Stimulated activated CD8-positive, alpha-beta memory T cell treated with anti-CD3 and anti-CD28 coated beads, Interleukin-4, amount 100 ng/mL, for 4 hours (primary cell): ENCODE measurements around the gene CORIN.
"Not testable (repeated sequence)": the region's sequence is repeated elsewhere in the genome, so short reads cannot be mapped to it uniquely, and the experiment has no call there.

Source experiments
- DNase-seq, 2 donors: peaks; one replicate each; pipeline ENCODE4 v3.0.0-alpha.2; 2020; ENCODE audit warnings: low read depth in 2 of 2, low spot score in 1 of 2

The CORIN gene

DNA sequence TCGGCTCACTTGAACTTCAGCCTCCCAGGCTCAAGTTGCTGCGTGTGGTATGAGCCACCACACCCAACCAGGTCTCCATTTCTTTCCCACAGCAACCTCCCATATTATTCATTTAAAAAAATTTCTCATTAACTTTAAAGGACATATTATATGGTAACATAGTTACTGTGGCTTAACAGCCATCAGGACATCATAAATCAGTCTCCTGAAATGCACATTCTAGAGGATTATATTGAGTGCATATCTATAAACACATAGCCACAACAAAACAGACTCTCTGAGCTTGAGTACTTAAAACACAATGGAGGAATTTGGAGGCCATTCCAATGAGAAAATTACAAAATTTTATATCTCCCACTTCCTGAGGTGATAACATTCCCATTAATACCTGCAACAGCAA lies 61.5 kb downstream of the CORIN start:
- no peak for DNase-seq

DNA sequence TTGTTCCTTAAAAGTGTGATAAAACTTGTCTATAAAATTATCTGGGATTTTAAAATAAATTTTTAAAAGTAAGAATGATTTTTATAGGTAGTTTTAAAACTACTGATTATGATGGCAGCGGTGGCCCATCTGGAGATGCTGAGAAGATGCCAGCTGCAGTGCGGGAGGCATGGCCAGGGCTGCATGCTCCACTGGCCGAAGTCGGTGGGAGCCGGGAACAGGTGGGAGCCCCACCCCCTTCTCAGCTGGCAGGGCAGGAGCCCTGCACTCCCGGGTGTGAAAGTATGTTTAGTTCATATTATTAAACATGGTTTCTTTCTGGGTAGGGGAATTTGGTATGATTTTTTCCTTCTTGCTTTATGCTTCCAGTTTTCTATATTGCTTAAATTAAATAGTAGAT lies 63.8 kb downstream of the CORIN start:
- DNase-seq = no peak

DNA sequence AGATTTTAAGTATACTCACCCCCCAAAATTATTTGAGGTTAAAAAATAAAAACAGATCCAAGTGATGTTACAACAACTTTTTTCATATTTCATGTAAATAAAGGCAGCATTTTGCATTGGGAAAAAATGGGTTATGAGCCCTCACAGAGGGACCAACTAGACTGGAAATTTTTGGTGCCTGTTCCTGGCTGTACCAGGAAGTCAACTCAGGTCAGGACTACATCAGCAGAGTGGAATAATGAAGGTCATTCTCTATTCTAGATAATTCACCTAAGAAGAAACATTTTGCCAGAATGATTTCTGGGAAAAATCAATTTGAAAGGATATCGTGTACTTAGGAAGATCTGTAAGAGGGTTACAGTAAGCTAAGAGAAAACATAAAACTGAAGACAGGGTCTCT lies 66.8 kb downstream of the CORIN start:
- no peak for DNase-seq

DNA sequence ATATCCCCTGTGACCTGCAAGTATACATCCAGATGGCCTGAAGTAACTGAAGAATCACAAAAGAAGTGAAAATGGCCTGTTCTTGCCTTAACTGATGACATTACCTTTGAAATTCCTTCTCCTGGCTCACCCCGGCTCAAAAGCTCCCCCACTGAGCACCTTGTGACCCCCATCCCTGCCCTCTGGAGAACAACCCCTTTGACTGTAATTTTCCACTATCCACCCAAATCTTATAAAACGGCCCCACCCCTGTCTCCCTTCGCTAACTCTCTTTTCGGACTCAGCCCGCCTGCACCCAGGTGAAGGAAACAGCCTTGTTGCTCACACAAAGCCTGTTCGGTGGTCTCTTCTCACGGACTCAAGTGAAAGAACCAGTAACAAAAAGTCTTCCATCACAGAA lies 69.9 kb downstream of the CORIN start:
- not testable (repeated sequence) for DNase-seq

DNA sequence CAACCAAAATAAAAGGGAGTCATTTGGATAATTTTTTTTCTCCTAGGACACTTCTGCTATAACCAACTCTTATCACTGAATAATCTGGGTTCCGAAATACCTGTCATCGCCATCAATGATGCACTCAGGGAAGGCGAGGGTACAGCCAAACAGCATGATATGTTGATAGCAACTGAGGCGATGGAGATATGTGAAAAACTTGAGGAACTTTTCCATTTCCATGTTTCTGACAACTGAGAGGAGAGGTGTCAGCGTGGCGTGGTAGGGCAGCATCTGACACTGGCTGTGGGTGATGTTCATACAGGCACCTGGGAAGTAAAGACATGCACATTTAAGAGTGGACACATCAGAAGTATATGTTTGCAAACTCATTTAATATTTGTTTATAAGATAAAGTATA lies 74.6 kb downstream of the CORIN start:
- DNase-seq = no peak

DNA sequence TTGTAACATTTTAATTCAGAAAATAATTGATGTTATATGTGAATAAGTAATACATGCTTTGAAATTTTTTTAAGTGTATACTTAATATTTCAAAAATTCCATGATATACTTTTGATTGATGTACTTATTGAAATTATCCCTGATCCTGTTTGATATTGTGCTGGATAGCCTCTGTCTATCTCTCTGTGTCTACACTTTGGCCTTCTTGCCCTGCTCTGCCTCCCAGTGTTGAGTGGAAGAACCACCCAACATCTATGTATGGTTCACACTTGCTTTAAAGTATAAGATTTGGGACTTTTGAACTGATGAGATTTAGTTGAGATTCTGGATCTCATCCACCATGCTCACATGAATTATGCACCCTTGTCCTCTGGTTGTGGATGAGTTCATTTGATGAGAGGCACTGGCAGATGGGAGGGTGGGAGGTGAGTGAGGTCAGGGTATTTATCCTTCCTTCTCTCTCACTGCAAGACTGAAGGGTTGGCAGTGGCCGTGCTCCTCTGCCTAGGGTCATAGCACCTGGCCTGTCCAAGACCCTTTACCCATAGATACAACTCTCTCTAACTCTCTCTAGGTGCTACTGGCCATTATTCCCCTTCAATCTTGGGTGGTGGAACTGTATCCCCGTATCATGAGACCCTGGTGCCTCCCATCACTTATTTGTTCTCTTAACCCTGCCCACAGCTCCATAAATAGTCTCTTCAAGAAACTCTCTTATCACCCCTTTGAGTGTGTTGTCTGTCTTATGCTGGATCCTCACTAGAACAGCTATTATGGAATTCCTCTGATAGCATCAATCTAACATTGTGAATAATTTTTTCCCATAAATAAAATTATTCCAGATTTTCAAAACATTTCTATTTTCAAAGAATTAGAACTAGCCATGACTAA lies 75.2 kb downstream of the CORIN start:
- DNase-seq = no peak

DNA sequence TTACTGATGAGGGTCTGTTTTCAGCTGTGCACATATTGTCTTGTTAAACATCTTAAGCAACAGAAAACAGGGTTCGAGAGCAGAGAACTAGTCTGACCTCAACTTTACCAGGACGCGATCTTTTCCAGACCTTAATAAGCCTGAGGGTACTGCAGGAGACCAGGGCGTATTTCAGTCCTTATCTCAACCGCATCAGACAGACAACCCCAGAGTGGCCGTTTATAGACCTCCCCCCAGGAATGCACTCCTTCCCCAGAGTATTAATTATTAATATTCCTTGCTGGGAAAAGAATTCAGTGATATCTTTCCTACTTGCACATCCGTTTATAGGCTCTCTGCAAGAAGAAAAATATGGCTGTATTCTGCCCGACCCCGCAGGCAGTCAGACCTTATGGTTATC lies 84.6 kb downstream of the CORIN start:
- DNase-seq = not testable (repeated sequence)

DNA sequence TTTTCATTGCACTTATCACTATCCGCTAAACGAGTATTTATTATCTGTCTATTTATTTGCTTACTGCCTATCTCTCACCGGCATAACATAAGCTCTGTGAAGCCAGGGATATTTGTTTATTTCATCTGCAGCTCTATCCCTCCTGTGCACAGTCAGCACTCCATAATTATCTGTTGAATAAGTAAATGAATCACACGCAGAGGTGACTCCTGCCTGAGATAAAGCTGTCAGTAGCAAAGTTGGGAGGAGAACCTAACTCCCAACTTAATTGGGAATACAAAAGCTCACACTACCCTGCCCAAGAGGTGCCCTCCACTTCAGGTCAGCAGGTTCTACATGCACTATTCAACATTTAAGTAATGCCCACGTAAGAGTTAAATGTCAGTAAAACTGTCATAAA lies 85.7 kb downstream of the CORIN start:
- no peak for DNase-seq

DNA sequence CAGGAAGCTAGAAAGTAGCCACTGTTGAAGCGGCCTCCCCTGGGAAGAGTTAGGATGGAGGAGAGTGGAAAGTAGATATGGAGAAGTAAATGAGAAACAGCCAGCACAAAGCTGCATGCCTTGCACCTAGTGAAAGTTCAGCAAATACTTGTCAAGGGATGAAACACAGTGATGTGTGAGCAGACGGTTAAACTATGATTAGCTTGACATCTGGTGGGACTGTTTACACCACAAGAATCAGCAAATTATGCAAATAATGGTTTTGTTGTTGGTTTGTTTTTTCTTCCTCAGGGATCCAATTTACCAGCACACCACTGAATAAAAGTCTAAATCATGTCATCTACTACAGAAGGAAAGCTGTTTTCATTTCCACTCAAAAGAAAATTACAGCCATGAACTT lies 87.1 kb downstream of the CORIN start:
- no peak for DNase-seq

DNA sequence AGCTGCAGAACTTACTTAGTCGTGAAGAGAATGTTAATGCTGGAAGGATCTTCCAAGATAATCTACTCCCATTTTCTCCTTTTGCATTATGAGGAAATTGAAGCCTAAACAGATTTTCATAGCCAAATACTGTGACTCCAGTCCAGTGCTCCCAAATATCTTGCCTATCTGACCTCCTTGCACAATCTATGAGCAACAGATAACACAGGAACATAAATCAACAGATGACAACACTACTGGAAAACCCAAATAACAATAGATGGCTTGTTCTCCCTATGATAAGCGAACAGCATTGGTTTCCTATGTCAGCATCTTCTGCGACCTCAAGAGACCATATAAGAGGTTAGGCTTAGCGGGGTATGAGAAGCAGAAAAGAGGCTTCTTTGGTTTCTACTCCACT lies 88.0 kb downstream of the CORIN start:
- no peak for DNase-seq

DNA sequence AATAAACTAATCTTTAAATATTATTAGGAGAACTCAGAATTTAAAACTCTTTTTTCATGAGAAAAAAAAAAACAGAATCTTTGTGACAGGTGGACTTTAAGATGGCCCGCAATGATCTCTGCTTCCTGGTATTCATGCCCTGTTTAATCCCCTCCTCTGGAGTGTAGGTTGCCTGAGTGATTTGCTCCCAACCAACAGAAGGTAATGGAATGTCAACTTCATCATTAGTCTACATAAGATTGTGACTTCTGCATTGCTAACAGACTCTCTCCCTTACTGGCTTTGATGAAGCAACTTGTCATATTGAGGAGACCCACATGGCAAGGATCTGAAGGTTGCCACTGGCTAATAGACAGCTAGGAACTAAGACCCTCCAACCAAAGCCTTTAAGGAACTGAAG lies 88.8 kb downstream of the CORIN start:
- no peak for DNase-seq

DNA sequence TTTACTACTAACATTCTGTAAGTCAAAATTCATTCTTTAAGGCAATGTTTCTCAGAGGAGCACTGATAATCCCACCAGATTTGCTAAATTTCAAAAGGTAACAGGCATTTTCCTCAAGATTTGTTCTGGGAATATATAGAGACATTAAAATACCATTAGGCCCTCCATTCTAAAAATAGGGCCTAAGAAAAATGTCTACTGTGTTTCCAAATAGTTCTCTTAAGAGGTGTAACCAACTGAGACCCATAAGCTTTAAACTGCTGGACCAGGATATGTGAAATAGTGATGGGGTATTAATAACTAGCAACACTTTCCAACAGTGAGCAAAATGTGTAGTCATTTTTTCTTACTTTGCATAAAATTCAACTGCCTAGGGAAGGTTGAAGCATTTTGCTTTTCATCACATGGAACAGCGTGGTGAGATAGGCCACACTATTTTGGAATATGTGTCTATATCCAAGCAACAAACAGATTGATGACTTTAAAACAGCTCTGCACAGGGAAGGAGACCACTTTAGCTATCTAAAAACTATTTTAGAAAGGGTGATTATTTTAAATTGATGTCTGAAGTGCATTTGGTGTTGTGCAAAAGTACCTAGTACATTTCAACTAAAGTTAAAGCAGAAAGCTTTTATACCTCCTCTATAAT lies 89.9 kb downstream of the CORIN start:
- no peak for DNase-seq

DNA sequence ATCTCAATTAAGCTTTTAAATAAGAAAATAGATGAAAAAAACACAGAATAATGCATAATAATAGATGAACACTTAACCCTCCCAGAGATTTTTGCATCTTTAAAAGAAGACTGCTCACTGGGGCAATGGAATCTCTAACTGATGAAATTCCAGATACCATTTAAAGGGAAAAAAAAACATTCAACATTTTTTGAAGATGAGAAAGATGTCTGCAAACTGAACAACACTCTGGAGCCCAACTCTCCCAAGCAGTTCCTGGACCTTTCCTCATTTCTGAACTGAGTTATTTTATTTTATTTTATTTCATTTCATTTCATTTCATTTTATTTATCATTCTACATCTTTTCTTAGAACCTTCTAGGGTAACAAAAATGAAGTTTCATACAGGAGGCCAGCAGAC lies 90.7 kb downstream of the CORIN start:
- DNase-seq = no peak

DNA sequence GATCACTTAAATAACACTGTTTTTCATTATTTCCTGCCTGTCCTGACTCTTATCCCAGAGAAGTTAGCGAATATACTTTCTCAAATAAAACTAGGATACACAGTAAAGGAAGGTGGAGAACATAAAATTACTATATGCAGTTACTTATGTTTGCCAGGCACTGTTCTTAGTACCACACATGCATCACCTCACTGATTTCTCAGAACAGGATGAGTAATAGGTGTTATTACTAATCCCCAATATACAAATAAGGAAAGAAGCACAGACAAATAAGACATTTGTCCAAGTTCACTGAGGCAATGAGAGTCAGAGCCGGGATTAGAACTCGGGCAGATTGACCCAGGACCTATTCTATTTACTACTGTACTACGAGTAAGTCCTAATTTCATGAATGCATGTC lies 91.7 kb downstream of the CORIN start:
- DNase-seq = no peak

DNA sequence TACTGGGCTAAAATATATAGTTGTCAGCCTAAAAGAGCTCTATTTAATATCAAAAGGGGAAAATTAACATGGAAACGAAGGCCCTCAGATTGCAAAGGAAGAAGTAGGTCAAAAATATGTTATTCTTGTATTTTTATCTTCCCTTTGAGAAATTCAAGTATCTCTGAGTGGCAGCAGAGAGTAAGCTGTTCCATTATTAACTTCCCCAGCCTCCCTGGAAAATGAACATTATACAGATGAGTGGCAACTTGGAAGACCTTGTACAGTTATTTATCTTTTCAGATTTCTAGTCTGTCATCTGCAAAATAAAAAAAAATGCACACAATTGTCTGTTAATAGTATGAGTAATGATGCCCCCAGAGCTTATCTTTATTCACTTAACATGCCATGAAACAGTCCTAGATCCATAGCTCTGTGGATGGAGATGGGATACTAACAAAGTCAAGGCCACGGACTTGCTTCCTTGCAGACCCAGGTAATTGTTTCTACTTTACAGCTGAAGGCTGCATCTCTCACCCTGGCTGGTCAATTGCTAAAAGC lies 93.0 kb downstream of the CORIN start:
- DNase-seq = no peak

DNA sequence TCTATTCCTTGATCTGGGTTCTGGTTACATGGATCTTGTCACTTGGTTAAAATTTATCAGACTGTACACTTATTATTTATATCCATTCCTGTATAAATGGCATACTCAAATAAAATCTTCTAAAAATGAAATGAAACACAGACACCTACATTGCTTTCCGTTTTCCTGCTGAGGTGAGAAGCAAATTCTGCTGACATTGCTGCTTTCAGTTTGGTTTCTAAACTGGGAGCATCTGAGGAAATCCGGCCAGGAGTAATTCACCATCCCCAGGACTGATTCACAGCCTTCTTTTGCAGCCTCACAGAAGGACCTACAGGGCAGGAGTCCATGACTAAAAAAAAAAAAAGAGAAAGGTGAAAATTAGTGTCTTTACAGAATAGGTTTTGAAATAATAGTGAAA lies 93.6 kb downstream of the CORIN start:
- no peak for DNase-seq

DNA sequence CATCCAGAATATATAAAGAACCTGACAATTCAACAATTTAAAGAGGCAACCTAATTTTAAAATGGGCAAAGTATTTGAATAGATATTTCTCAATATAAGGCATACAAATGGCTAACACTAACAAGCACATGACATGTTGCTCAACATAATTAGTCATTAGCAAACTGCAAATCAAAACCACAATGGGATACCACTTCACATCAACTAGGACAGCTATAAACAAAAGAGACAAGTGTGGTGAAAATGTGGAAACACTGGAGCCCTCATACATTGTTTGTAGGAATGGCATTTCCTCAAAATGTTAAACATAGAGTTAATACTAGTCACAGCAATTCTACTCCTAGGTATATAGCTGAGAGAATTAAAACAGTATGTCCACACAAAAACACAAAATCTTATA lies 96.7 kb downstream of the CORIN start:
- DNase-seq = no peak

DNA sequence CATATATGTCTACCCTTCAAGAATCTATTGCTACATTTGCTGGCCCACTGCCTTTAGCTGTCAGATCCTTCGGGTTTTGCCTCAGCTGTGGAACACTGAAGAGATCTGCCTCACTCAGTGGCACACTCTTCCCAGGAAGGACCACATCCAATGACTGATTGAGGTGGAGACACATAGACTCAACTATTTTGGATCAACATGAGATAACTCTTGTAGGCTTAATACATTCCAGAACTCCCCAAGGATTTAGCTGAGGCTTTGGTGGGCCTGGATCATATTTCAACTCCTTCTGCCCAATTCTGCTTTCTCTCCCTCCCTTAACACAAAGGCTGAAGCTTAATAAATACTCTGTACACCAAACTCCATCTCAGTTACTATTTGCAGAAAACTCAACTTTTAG lies 100.5 kb downstream of the CORIN start:
- DNase-seq = no peak

DNA sequence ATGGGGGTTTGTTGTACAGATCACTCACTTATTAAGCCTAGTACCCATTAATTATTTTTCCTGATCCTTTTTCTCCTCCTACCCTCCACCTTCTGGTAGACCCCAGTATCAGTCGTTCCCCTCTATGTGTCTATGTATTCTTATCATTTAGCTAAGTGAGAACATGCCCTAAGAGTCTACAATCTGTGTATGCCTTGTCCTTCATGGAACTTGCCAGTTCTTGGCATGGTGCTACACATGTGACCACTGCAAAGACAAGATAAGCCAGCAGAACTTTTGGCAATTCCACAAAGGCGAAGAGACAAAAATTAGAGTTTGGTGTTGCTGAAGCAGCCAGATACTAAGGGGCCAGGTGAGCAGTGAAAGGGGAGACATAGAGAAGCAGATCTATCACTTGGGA lies 101.3 kb downstream of the CORIN start:
- no peak for DNase-seq

DNA sequence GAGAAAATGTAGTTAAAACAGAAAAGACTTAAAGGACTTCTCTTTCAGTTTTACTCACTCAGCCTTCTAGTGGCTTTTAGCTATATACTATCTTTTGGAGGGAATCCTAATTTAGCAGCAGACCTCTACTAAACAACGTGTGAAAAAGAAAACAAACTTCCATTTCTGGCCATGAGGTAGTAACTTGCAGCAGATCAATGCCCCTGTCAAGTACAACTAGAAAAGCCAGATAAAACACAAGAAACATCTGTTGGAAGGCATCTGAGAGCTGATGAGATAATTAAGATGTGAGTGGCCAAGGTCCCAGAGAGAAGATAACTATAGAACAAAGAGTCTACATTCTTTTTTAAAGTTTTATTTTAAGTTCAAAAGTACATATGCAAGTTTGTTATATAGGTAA lies 101.7 kb downstream of the CORIN start:
- no peak for DNase-seq

DNA sequence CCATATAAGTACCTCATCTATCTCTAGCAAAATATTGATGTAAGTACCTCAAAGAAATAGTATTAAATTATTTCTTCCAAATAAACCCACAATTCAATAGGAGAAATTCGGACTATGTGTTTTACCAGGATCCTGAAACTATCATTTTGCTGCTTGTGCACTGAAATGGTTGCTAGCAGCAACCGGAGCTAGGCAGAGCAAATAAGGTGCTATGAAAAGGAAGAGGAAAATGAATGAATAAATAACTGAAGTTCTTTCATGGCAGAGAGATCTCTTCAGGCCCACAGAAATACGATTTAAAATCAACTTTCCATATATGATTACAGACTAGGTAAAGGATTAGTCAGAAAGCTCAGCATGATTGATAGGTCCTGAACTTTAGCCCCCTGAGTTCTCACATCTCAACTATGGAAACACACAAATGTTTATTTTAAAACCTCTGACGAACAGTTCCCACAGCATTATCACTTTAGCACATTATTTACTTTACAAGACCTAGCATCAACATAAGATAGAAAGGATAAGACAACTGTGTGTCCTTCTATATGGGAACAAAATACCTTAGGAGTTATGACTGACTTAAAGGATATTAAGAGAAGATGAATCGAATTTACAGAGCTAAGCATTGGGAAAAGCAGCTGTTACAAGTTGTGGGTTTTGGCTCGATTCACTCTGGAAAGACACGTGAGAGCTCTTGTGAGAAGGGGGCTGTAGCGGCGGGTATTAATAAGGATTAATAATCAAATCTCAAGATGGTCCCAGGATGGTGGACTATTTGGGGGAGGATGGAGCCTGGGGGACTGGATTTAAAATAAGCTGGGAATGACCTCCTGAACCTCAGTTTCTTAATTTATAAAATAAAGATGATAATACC lies 104.3 kb downstream of the CORIN start:
- no peak for DNase-seq

DNA sequence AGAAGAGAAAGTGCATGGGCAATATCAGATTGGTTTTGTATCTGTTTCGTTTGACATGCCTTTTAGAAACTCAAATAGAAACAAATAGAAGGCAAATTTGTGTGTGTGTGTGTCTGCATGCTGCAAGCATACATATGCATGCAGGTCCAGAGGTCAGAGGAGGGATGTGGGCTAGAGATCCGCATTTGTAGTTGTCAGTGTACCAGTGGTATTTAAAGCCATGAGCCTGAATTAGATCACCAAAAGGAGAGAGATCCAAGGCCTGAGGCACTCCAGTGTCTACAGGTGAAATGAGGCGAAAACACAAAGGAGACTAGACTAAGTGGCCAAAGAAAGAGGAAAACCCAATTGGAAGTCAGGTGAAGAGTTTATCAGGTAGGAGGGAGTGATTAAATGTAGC lies 106.7 kb downstream of the CORIN start:
- no peak for DNase-seq
